Subcutaneous adipose tissue (tissue), 4 donors: Measurements from ENCODE around the gene RUFY3. TPM values are rescaled to one million over a fixed set of nuclear protein-coding genes. Genes with fewer than 3 reads are reported as not detected.

Experiments used
- CTCF ChIP-seq: fragments of 450-650 bp; IDR thresholded peaks from one replicate; pipeline ENCODE4 v1.5.1; 2016; ENCODE audit warnings: low read depth, mild to moderate bottlenecking, control low read depth, antibody characterized with exemption, moderate library complexity
- total RNA-seq, 4 donors: library from RNA; depleted of rRNA; stranded (reverse); fragments of >200 nt; gene quantifications; one replicate each; pipeline ENCODE4 v1.1.0, GENCODE V29; 2016

Gene RUFY3
- total RNA-seq, 4 donors from 2014 or later = 47.1 to 75.3 (median 58.6) TPM

- no peak for TF ChIP-seq CTCF
Measured at GRCh38 chr4:70737409-70737808, 15.6 kb downstream of the RUFY3 start.

- TF ChIP-seq CTCF = no peak
Measured at GRCh38 chr4:70739496-70740337, 18.0 kb downstream of the RUFY3 start.

GRCh38 chr4:70741867-70742658 is 20.3 kb downstream of the RUFY3 start:
- TF ChIP-seq CTCF = no peak

GRCh38 chr4:70743731-70744130 is 22.0 kb downstream of the RUFY3 start:
- TF ChIP-seq CTCF = no peak

- TF ChIP-seq CTCF = no peak
Measured at GRCh38 chr4:70746179-70746839, 24.5 kb downstream of the RUFY3 start.

- TF ChIP-seq CTCF = no peak
Measured at GRCh38 chr4:70747874-70748273, 26.1 kb downstream of the RUFY3 start.

- no peak for TF ChIP-seq CTCF
Measured at GRCh38 chr4:70749313-70749712, 27.5 kb downstream of the RUFY3 start.
